Activated CD4-positive, CD25-positive, alpha-beta regulatory T cell treated with anti-CD3 and anti-CD28 coated beads, Interleukin-2, amount 50 U/mL, for 24 hours (primary cell): Measurements from ENCODE around the gene MRPL48.

Experiments
- ATAC-seq, 2 donors: fragments of 150-1000 bp; cut with Tn5 transposase; one replicate each; pipeline ENCODE4 v1.10.0; 2021; ENCODE audit warnings: mild to moderate bottlenecking in 1 of 2, moderate library complexity in 1 of 2

The MRPL48 gene

DNA sequence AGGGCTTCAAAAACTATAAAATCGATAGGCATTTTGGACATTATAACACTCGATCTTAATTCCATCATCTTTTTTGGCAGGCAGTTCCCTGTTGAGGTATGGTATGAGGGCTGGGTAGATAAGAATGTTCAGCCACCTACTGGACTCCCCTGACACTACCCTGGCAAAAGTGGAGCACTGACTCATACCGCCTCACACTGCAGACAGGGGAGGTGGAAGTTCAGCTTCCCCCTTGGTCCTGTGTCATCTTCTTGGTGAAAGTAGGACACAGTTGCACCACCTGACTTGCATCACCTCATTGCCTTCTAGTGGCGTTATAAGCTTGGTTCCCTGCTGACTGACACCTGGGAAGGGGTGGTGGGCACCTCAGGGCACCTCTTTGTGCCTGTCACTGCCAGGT is 119.5 kb downstream of the MRPL48 start:
- peak; percentile 63 to 69 for ATAC-seq

DNA sequence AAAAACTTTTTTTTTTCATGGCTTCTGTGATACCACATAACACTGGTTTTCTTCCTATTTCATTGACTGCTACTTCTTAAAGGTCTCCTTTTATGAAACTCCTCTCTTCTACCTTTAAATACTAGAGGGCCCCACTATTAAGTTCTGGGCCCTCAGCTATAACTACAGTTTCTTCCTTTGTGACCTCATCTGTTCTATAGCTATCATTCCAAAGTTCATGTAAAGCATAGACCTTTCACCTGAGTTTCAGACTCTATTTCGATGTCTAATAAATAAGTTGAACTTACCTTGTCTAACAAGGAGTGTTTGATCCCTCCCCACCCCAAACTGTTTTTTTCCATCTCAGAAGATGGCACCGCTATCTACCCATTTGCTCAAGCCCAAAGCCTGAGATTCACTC is 124.4 kb downstream of the MRPL48 start:
- ATAC-seq = no peak

DNA sequence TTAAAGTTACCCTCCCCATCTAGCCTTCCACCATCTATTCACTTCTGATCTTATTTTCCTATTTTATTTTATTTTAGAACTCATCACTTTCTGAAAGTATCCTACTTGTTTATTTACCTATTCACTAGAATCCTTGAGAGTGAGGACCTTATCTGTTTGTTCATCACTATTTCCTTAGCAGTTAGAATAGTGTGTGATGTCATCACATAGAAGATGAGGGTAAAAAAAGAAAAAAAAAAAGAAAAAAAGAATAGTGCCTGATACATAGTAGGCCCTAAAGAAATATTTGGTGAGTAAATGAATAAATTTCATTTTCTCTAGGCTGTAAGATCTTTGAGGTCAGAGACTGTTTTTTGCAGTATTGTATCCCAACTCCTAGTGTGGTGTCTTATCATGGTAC is 125.8 kb downstream of the MRPL48 start:
- ATAC-seq = no peak

DNA sequence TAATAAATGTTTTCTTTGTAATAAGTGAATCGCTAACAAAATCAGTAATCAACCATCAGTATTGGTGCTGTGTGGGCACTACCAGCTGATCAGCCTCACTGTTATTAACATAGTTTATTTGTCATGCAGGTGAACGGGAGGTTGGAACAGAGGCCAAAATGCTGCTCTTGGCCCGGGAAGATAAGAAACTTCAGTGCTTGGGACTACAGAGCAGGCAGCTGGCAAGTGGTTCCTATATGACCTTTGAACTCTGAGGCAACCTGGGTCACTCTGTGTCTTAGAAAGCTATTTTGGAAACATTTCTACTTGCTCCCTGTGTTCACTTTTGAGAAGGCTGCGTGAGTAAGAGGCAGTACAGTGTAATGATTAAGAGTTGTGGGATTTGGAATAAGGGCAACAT is 126.6 kb downstream of the MRPL48 start:
- ATAC-seq = no peak
